Coronary artery (tissue), 2 donors: Measurements from ENCODE around the gene GPBP1.
"Not testable (repeated sequence)": the region's sequence is repeated elsewhere in the genome, so short reads cannot be mapped to it uniquely, and the experiment has no call there.

ENCODE experiments used
- DNase-seq: peaks from one replicate; pipeline ENCODE4 v3.0.0-alpha.2; 2017; ENCODE audit warnings: low spot score
- H3K27ac ChIP-seq, 2 donors: fragments of 200-600 bp; sonication (generic); one replicate each; pipeline ENCODE4 v1.5.1; 2016 to 2019
- H3K4me3 ChIP-seq: fragments of 200-600 bp; sonication (generic); 2 replicates; pipeline ENCODE4 v1.5.1; 2016; ENCODE audit warnings: mild to moderate bottlenecking, moderate library complexity
- TF ChIP-seq, protein P1 (sequence below): fragments of 200-600 bp; sonication (generic); IDR thresholded peaks from one replicate; pipeline ENCODE4 v1.5.1; 2019; ENCODE audit warnings: antibody characterized with exemption

GPBP1 gene

DNA sequence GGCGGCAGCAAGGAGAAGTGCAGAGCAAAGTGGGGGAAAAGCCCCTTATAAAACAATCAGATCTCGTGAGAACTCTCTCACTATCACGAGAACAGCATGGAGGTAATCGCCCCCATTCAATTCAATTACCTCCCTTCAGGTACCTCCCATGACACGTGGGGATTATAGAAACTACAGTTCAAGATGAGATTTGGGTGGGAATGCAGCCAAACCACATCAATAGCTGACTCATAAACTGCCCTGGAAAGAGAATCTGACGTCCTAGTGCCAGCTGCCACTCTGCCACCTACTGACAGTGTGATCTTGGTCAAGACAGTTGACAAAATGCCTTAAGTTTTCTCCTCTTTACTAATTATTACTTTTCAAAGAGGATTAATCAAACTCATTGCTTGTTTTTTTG, 128.3 kb downstream of the GPBP1 start:
- no peak overlapping the region for H3K27ac ChIP-seq
- H3K4me3 ChIP-seq, result no peak overlapping the region
- TF ChIP-seq, protein P1, sequence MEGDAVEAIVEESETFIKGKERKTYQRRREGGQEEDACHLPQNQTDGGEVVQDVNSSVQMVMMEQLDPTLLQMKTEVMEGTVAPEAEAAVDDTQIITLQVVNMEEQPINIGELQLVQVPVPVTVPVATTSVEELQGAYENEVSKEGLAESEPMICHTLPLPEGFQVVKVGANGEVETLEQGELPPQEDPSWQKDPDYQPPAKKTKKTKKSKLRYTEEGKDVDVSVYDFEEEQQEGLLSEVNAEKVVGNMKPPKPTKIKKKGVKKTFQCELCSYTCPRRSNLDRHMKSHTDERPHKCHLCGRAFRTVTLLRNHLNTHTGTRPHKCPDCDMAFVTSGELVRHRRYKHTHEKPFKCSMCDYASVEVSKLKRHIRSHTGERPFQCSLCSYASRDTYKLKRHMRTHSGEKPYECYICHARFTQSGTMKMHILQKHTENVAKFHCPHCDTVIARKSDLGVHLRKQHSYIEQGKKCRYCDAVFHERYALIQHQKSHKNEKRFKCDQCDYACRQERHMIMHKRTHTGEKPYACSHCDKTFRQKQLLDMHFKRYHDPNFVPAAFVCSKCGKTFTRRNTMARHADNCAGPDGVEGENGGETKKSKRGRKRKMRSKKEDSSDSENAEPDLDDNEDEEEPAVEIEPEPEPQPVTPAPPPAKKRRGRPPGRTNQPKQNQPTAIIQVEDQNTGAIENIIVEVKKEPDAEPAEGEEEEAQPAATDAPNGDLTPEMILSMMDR, result no peak
- no peak for DNase-seq

DNA sequence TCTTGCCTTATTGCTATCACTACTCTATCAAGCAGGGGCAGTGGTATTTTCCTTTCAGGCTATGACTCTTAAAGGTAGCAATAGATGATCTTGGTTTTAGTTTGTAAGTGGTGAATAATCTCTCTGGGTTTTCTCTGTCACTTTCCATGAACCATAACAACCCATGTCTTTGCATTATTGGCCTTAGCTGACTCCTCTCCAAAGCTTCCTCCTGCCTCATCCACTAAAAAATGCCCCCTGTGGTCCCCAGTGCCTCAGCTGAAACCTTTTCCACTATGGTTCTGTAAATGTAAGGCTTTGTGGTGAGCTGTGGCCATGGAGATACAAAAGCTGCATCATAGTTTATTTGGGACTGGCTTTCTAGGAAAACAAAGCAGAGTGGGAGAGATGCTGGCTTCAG, 128.8 kb downstream of the GPBP1 start:
- DNase-seq, result no peak
- TF ChIP-seq, protein P1, result no peak
- no peak overlapping the region for H3K4me3 ChIP-seq
- no peak overlapping the region for H3K27ac ChIP-seq

DNA sequence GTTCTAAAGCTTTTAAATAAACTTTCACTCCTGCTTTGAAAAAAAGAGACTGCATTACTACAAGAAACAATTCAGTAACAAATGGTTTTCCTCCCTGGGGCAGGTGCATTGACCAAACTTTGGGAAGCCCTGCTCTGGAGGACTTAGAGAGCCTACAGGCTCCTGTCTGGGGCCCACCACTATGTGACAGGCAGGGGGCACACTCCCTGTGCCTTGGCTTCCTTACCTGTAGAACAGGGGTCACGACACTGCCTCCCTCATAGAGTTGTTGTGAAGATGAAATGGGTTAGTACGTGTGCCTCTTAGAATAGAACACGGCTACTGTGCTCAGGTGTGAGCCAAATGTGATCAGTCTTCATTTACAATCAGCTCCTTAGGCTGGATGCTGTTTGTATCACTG, 130.1 kb downstream of the GPBP1 start:
- no peak overlapping the region for H3K27ac ChIP-seq
- TF ChIP-seq, protein P1, result no peak

DNA sequence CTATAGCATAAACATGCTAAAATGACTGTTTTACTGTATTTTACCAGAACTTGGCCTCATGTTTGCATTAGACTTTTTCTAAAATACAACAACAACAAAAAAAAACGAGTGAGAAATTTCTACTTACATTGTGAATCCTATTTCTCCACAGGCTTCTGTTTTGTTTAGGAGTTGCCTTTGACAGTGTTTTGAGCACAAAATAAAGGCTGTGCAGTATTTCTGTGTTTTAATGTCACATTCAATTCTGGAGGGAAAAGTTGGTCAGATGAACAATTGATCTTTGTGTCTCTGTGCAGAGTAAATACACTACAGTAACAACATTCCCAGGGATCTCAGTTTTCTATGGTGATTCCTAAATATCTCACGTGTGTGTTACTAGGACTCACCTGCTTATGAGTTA, 131.1 kb downstream of the GPBP1 start:
- TF ChIP-seq, protein P1, result no peak
- H3K4me3 ChIP-seq, result no peak overlapping the region
- DNase-seq, result no peak
- H3K27ac ChIP-seq, result no peak overlapping the region

More for the DNA sequence above, 130.1 kb downstream of the GPBP1 start:
- no peak overlapping the region for H3K4me3 ChIP-seq
- DNase-seq, result no peak

- DNase-seq, result no peak
- Histone ChIP-seq H3K27ac (no peak overlapping the region), H3K4me3 (no peak overlapping the region)
- TF ChIP-seq, protein P1, result no peak
Measured at GRCh38 chr5:57306359-57306758, 132.5 kb downstream of the GPBP1 start.

- no peak overlapping the region for H3K27ac ChIP-seq
- DNase-seq, result no peak
- TF ChIP-seq, protein P1, result no peak
- H3K4me3 ChIP-seq, result no peak overlapping the region
Measured at GRCh38 chr5:57307516-57307915, 133.7 kb downstream of the GPBP1 start.

GRCh38 chr5:57309022-57309421, 135.2 kb downstream of the GPBP1 start:
- not testable (repeated sequence) for H3K4me3 ChIP-seq, H3K27ac ChIP-seq, DNase-seq

DNA sequence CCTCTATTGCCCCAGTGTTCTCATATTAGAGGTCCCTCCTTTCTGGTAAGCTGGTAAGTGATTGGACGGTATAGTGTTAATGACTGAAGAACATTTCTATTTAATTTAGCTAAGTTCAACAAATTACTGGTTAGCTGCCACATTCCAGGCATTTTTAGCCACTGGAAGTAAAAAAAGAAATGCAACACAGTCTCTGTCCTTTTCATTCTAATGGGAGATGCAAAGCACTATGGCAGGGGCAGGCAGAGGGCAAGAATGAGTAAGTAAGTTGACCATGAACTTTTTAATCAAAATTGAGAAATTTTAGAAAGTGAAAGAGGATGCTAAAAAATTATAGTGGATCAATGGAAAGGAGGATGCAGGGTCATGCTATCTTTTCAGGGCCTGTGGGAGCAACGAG, 137.4 kb downstream of the GPBP1 start:
- DNase-seq, result no peak
- TF ChIP-seq, protein P1, result no peak
- H3K4me3 ChIP-seq, result no peak overlapping the region
- H3K27ac ChIP-seq, result no peak overlapping the region
